Non-pigmented ciliary epithelial cell (primary cell): Measurements from ENCODE around the gene SLC25A20.
A peak's percentile ranks its signal among the peaks of the same experiment; 100 is the strongest.

Source experiments
- DNase-seq: peaks from one replicate; pipeline ENCODE4 v3.0.0-alpha.2; 2010; ENCODE audit warnings: low read depth

SLC25A20 gene

GRCh38 chr3:48897460-48898376, 964 bp downstream of the SLC25A20 start:
- no peak for DNase-seq

GRCh38 chr3:48896936-48897335, 1.7 kb downstream of the SLC25A20 start:
- DNase-seq, result no peak

GRCh38 chr3:48894516-48894915, 4.2 kb downstream of the SLC25A20 start:
- DNase-seq, result no peak

- DNase-seq, result no peak
Measured at GRCh38 chr3:48891606-48892005, 7.1 kb downstream of the SLC25A20 start.

GRCh38 chr3:48885753-48886152, 12.9 kb downstream of the SLC25A20 start:
- DNase-seq, result no peak

GRCh38 chr3:48881652-48882114, 17.0 kb downstream of the SLC25A20 start:
- DNase-seq, result no peak

GRCh38 chr3:48881006-48881405, 17.7 kb downstream of the SLC25A20 start:
- no peak for DNase-seq

- no peak for DNase-seq
Measured at GRCh38 chr3:48879994-48880377, 18.7 kb downstream of the SLC25A20 start.

GRCh38 chr3:48879307-48879993, 19.2 kb downstream of the SLC25A20 start:
- no peak for DNase-seq

- no peak for DNase-seq
Measured at GRCh38 chr3:48877671-48878070, 21.0 kb downstream of the SLC25A20 start.

- DNase-seq, result no peak
Measured at GRCh38 chr3:48863122-48863521, 35.6 kb downstream of the SLC25A20 start.

GRCh38 chr3:48859206-48859605, 39.5 kb downstream of the SLC25A20 start:
- DNase-seq, result no peak

- DNase-seq, result no peak
Measured at GRCh38 chr3:48858709-48859108, 40.0 kb downstream of the SLC25A20 start.

- no peak for DNase-seq
Measured at GRCh38 chr3:48857641-48858040, 41.0 kb downstream of the SLC25A20 start.

GRCh38 chr3:48856469-48856868, 42.2 kb downstream of the SLC25A20 start:
- DNase-seq, result no peak

GRCh38 chr3:48855681-48856447, 42.8 kb downstream of the SLC25A20 start:
- DNase-seq, result no peak

- no peak for DNase-seq
Measured at GRCh38 chr3:48852151-48852550, 46.5 kb downstream of the SLC25A20 start.

GRCh38 chr3:48851407-48851806, 47.3 kb downstream of the SLC25A20 start:
- no peak for DNase-seq

GRCh38 chr3:48848816-48849515, 49.7 kb downstream of the SLC25A20 start:
- DNase-seq, result no peak

- peak; percentile 49 for DNase-seq
Measured at GRCh38 chr3:48847504-48848423, 50.9 kb downstream of the SLC25A20 start, which contains the start of gene PRKAR2A. Gene PRKAR2A, minus strand, starts transcription at chr3:48847874. Its CDS starts 278 bp downstream, at chr3:48847596.
